Osteocyte (in vitro differentiated cells): ENCODE results near the gene PRAMEF1. TPM values are rescaled to one million over a fixed set of nuclear protein-coding genes. Genes with fewer than 3 reads are reported as not detected.
"Not testable (repeated sequence)": the region's sequence is repeated elsewhere in the genome, so short reads cannot be mapped to it uniquely, and the experiment has no call there.

Experiments
- DNase-seq: peaks from one replicate; pipeline ENCODE4 v3.0.0; 2021; ENCODE audit warnings: mixed read lengths; ENCODE audit not compliant: unreplicated experiment; ENCODE audit errors: extremely low spot score
- H3K27ac Mint-ChIP-seq: one replicate; pipeline ENCODE4 v1.8.0; 2021; ENCODE audit warnings: mild to moderate bottlenecking, mixed read lengths; ENCODE audit not compliant: unreplicated experiment
- H3K27me3 Mint-ChIP-seq: one replicate; pipeline ENCODE4 v1.8.0; 2021; ENCODE audit warnings: mixed read lengths; ENCODE audit not compliant: unreplicated experiment
- H3K36me3 Mint-ChIP-seq: one replicate; pipeline ENCODE4 v1.8.0; 2021; ENCODE audit warnings: mixed read lengths; ENCODE audit not compliant: unreplicated experiment
- H3K4me1 Mint-ChIP-seq: one replicate; pipeline ENCODE4 v1.8.0; 2021; ENCODE audit warnings: mixed read lengths; ENCODE audit not compliant: unreplicated experiment
- H3K4me3 Mint-ChIP-seq: one replicate; pipeline ENCODE4 v1.8.0; 2021; ENCODE audit warnings: mild to moderate bottlenecking, moderate library complexity, mixed read lengths; ENCODE audit not compliant: unreplicated experiment
- H3K9me3 Mint-ChIP-seq: one replicate; pipeline ENCODE4 v1.8.0; 2021; ENCODE audit warnings: mixed read lengths; ENCODE audit not compliant: unreplicated experiment
- CTCF ChIP-seq: fragments of 200-600 bp; sonication (generic); IDR thresholded peaks from 2 replicates; pipeline ENCODE4 v1.5.0; 2021; ENCODE audit warnings: antibody characterized with exemption, mild to moderate bottlenecking, moderate library complexity
- long read RNA-seq: library from polyadenylated mRNA; unstranded; transcript quantifications from one replicate; pipeline ENCODE4 v2.0.0, GENCODE V29; 2021
- total RNA-seq: library from RNA; stranded (reverse); gene quantifications from 2 replicates; pipeline ENCODE4 v1.2.1, GENCODE V29; 2021

The PRAMEF1 gene
- total RNA-seq: not detected in 2 replicates
- long read RNA-seq: 0 reads

- H3K36me3 Mint-ChIP-seq, H3K27ac Mint-ChIP-seq, DNase-seq, H3K4me1 Mint-ChIP-seq, H3K4me3 Mint-ChIP-seq, H3K27me3 Mint-ChIP-seq, H3K9me3 Mint-ChIP-seq: not testable (repeated sequence)
These were observed at the start of gene PRAMEF1 for GRCh38 chr1:12791097-12791496. TSS of gene PRAMEF1 (plus strand) at chr1:12791397. CDS start at chr1:12793228, 1,831 bp downstream.

- Mint-ChIP-seq H3K9me3 (peaks cover 6% of the 10 kb centered on the region), H3K4me1 (peaks cover 5% of the 10 kb centered on the region), H3K27me3 (peaks cover 4% of the 10 kb centered on the region), H3K36me3 (no peaks in the 10 kb centered on the region), H3K4me3 (no peak overlapping the region), H3K27ac (no peak overlapping the region)
- no peak for DNase-seq
- TF ChIP-seq CTCF: no peak
These were observed 49.3 kb upstream of the PRAMEF1 start for GRCh38 chr1:12741946-12742345.

- Mint-ChIP-seq H3K4me1 (peaks cover 5% of the 10 kb centered on the region), H3K27me3 (peaks cover 2% of the 10 kb centered on the region), H3K27ac (no peak overlapping the region), H3K4me3 (no peak overlapping the region), H3K9me3 (peaks cover 21% of the 10 kb centered on the region), H3K36me3 (no peaks in the 10 kb centered on the region)
- no peak for DNase-seq
- no peak for TF ChIP-seq CTCF
These were observed 45.8 kb upstream of the PRAMEF1 start for GRCh38 chr1:12745126-12745991.

- H3K4me3 Mint-ChIP-seq: no peak within 1 kb of the TSS
- H3K27ac Mint-ChIP-seq: peak within 1 kb of the TSS; percentile 3
- H3K4me1 Mint-ChIP-seq: peaks cover 5% of the 10 kb centered on the region
- H3K27me3 Mint-ChIP-seq: peaks cover 5% of the 10 kb centered on the region
- no peaks in the 10 kb centered on the region for H3K36me3 Mint-ChIP-seq
- TF ChIP-seq CTCF: no peak
- H3K9me3 Mint-ChIP-seq: peaks cover 24% of the 10 kb centered on the region
- DNase-seq: no peak
These were observed 45.2 kb upstream of the PRAMEF1 start, which contains the start of gene CFAP107 for GRCh38 chr1:12745992-12746323. TSS of gene CFAP107 (plus strand) at chr1:12746200. CDS start at chr1:12746431, 231 bp downstream.

GRCh38 chr1:12748778-12749355 is 42.3 kb upstream of the PRAMEF1 start:
- DNase-seq: no peak
- Mint-ChIP-seq H3K27ac (no peak overlapping the region), H3K9me3 (peaks cover 24% of the 10 kb centered on the region), H3K4me3 (no peak overlapping the region), H3K4me1 (peaks cover 5% of the 10 kb centered on the region), H3K27me3 (peaks cover 5% of the 10 kb centered on the region), H3K36me3 (no peaks in the 10 kb centered on the region)
- no peak for TF ChIP-seq CTCF
